Eye (tissue), 1 donor: Measurements from ENCODE around the gene NKX2-8.
A peak's percentile ranks its signal among the peaks of the same experiment; 100 is the strongest.
"Not testable (repeated sequence)": the region's sequence is repeated elsewhere in the genome, so short reads cannot be mapped to it uniquely, and the experiment has no call there.

Source experiments
- DNase-seq: peaks from one replicate; pipeline ENCODE4 v3.0.0-alpha.2; 2015

NKX2-8 gene

DNA sequence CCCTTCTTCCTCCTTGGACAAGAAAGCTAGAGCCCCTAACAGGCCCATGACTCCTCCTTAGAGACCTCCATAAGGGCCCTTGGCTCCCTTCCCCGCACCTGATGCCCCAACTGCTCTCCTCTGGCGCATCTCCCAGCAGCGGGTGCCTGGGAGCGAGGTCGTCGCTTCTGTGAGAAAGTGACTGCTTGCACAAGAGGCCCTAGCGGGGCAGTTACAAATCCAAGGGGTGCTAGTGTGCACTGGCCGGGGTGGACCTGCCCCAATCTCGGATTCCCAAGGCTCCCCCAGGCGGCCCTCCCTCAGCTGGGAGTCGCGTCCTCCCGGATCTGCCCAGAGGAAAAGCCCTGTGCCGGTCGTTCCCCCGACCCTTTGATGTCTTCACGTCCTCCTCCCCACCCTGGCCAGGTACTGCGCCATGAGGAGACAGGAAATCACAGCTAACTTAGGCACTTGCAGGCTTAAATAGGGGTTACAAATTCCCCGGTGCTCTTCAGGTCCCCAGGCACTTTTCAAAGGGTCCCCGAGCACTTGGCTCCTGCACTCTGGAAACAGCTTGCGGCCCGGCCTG is 2.8 kb downstream of the NKX2-8 start:
- DNase-seq: no peak

DNA sequence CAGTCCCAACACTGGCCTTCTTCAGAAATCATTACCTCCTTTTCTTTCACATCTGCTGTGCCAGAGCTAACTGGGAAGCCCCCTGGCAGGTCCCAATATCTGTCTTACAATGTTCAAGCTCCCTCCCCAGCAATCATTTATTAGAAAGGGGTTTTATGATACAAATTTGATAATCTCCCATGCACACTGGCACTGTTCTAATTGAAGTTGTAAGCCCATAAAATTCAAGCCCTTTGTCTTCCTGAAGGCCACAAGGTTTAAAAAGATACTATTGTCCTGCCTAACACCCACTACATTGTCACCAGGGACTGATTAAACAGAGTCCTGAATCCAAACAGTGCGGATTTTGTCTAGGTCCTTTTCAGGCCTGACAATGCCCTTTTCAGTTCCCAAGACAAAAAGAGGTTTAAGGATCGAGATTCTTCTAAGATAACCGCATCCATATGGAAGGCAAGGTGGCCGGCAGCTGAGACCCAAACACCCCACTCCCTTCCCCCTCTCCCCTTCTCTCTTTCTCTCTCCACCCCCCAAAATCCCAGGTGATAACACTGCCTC is 3.3 kb downstream of the NKX2-8 start:
- no peak for DNase-seq

DNA sequence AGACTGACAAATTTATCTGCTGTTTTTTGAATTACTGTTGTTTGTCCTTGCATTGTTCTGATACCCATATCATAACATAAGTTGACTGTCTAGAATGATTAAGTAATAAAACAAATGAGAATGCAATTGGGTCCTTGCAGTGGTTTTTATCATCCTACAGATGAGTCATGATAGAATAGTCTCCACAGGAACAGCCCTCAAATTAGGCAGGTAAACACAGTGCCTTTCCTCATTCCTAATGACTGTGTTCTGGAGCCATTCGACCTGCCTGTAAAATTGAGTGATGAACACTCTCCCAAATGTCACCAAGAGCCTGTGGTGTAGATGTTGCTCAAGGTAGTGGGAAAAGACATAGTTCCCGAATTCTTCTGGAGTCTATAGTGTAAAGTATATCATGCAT is 12.3 kb downstream of the NKX2-8 start:
- no peak for DNase-seq

DNA sequence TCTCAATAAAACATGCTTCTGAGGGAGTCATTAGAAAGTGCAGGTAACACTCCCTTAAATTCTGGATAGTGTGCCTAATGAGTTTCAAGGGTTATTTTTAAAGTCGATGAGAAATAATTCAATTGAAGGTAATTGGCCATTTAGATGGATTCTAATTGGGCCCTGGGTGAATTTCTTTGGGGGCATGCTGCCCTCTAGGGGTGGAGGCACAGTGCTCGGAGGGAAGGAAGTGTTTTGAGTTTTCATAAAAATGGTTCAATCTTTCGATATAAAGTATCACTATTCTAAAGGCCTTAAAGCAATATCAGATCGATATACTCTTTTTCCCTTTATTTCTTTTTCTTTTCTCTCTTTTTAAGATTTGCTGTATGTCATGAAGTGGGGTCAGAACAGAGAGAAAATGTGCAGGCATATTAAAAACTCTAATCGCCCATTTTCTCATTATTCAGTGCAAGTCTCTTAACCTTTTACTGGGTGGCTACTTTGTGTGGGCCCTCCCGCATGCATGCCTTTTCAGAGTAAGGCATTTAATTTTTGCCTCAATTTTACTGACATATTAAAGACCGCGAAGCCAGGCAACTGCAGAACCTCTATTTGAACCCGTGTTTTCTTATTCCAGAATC is 25.5 kb downstream of the NKX2-8 start:
- peak; percentile 57 for DNase-seq

DNA sequence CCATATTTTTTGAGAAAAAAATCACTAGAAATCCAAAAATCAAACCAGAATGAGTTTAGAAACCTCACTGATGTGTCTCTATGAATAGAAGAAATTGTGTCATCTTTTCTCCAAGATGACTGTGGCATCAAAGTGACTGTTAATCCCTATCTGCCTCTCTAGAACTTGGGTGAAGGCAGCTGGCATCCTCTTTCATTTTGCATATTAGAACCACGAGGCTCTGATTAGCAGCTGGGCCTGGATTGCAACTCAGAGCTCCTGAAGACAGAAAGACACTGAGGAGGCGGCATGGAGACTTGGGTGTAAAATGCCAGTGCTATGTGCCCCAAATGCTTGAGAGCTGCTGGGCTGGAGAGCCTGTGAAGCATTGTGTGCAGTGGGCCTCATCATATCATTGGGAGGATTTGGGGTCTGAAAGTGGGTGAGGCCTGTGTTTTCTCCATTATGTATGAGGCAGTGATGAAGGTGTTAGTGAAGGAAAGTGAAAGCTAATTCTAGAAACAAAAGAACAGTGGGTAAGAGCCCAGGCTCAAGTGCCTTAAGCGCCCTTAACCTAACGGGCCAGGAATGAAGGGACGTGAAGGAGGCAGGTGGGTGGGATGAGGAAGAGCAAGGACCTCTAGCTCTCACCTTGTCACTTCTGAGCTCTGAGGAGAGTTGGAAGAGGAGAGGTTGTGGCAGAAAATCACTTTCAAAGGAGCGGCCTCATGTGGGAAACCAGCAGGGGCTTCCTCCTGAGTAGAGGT is 26.2 kb downstream of the NKX2-8 start:
- DNase-seq: no peak

DNA sequence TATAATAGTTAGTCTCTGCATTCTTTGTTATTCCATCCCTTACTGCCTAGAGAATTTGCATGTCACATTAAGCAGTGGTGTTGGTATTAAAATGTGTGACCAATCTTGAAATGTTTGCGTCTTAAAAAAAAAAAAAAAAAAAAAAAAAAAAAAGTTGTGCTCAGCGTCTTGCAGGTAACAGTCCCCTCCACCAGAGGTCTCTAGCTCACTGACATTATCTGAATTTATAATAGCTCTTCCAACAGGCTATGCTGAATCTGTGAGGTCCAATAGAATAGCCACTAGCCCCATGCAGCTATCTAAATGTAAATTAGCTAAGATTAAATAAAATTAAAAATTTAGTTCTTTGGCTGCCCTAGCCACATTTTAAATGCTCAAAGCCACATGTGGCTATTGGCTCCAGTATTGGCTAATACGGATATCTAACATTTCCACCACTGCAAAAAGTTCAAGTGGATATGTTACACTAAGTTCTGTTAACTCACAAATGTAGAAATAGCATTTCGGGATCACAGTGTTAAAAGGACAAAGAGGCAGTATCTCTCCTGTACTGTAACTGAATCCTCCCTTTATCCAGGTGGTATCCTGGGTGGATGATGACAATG is 28.7 kb downstream of the NKX2-8 start:
- peak; percentile 68 for DNase-seq

DNA sequence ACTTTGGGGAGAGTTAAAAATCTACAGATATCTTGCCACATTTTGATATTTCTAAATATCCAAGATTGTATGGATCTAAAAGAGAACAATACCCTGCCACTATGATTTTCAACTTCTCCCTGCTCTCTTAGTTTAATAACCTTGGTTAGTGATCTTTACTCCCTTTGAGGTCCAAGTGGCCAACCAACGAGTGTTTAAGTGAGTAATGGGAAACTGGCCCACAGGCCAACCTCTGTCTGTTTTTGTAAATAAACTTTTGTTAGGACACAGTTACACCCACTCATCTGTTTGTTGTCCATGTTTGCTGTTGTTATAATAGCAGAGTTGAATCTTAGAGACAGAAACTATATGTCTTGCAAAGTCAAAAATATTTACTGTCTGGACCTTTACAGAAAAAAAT is 31.5 kb downstream of the NKX2-8 start:
- DNase-seq: no peak

DNA sequence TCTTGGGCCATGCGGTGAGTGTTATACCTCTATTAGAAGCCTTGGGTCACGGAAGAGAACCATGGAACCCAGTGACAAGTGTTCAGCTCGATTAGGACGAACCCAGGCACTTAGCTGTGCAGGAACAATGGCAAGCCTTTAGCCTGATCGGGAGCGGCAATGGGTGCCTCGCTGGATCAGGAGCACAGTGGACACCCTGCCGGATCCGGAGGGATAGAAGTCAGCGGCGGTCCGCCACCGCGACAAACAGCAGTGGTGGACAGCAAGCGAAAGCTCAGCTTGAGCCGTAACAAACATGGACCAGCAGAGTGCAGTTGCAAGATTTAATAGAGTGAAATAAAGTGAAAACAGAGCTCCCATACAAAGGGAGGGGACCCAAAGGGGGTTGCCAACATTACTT is 38.1 kb downstream of the NKX2-8 start:
- not testable (repeated sequence) for DNase-seq

DNA sequence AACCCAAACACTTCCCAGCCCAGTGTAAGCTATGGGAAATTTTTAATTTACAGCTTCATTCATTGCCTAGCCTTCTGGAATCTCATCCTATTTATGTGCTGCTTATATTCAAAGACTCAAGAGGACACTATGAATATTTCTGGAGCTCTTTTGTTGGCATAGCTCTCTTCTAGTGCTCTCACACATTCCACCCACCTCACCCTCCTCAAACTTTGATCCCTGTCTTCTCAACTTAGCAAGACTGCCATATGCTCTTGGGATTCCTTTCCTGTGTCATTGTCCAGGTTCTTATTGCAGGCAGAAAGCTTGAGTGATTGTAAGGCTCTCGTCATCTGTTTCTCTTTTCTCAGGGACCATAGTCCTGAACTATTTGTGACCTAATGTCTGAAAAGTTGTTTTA is 44.4 kb downstream of the NKX2-8 start:
- no peak for DNase-seq
